EL (cell line): ENCODE results near the gene SSR1.

ENCODE experiments used
- DNase-seq: peaks from one replicate; pipeline ENCODE4 v3.0.0-alpha.2; 2016

SSR1 gene

GRCh38 chr6:7254980-7255835, 57.8 kb downstream of the SSR1 start:
- no peak for DNase-seq

- DNase-seq: no peak
These were observed 60.6 kb downstream of the SSR1 start for GRCh38 chr6:7252390-7252789.

GRCh38 chr6:7251646-7252260, 61.2 kb downstream of the SSR1 start:
- no peak for DNase-seq

- no peak for DNase-seq
These were observed 62.2 kb downstream of the SSR1 start for GRCh38 chr6:7250812-7251211.

GRCh38 chr6:7249946-7250643, 62.9 kb downstream of the SSR1 start:
- peak; percentile 64 for DNase-seq

GRCh38 chr6:7249391-7249790, 63.6 kb downstream of the SSR1 start:
- peak; percentile 18 for DNase-seq

GRCh38 chr6:7247828-7248227, 65.2 kb downstream of the SSR1 start:
- DNase-seq: no peak

- no peak for DNase-seq
These were observed 65.9 kb downstream of the SSR1 start for GRCh38 chr6:7247179-7247456.

- DNase-seq: no peak
These were observed 66.4 kb downstream of the SSR1 start for GRCh38 chr6:7246401-7247178.

- DNase-seq: no peak
These were observed 67.2 kb downstream of the SSR1 start for GRCh38 chr6:7245668-7246393.

GRCh38 chr6:7243179-7243981, 69.6 kb downstream of the SSR1 start:
- peak; percentile 67 for DNase-seq

GRCh38 chr6:7242835-7243178, 70.2 kb downstream of the SSR1 start:
- no peak for DNase-seq

GRCh38 chr6:7241709-7242645, 71.0 kb downstream of the SSR1 start:
- no peak for DNase-seq

GRCh38 chr6:7241160-7241559, 71.8 kb downstream of the SSR1 start:
- no peak for DNase-seq

GRCh38 chr6:7240351-7240750, 72.6 kb downstream of the SSR1 start:
- no peak for DNase-seq

GRCh38 chr6:7239590-7239948, 73.4 kb downstream of the SSR1 start:
- DNase-seq: no peak

GRCh38 chr6:7238900-7239589, 74.0 kb downstream of the SSR1 start:
- peak; percentile 76 for DNase-seq

- no peak for DNase-seq
These were observed 74.5 kb downstream of the SSR1 start for GRCh38 chr6:7238526-7238899.

- DNase-seq: no peak
These were observed 75.3 kb downstream of the SSR1 start for GRCh38 chr6:7237653-7238188.
